Smooth muscle cell (in vitro differentiated cells): ENCODE data around the gene STIM1. TPM values are rescaled to one million over a fixed set of nuclear protein-coding genes. Genes with fewer than 3 reads are reported as not detected.
"Not testable (repeated sequence)": the region's sequence is repeated elsewhere in the genome, so short reads cannot be mapped to it uniquely, and the experiment has no call there.

Experiments used
- DNase-seq: peaks from one replicate; lab custom pipeline; 2025; ENCODE audit not compliant: unreplicated experiment; lab: John Stamatoyannopoulos, UW
- H2AFZ ChIP-seq: fragments of 200-600 bp; sonication (generic); 2 replicates; pipeline ENCODE4 v1.6.0; 2016; ENCODE audit warnings: antibody characterized with exemption, low read depth, mild to moderate bottlenecking
- H3F3A ChIP-seq: fragments of 200-600 bp; sonication (generic); 2 replicates; pipeline ENCODE4 v1.6.0; 2017; ENCODE audit warnings: antibody characterized with exemption, low read depth
- H3K27ac ChIP-seq: fragments of 200-600 bp; sonication (generic); 2 replicates; pipeline ENCODE4 v1.5.1; 2016; ENCODE audit warnings: low read depth, mild to moderate bottlenecking
- H3K27me3 ChIP-seq: fragments of 200-600 bp; sonication (generic); 2 replicates; pipeline ENCODE4 v1.6.1; 2016; ENCODE audit warnings: low read depth, mild to moderate bottlenecking
- H3K36me3 ChIP-seq: fragments of 200-600 bp; sonication (generic); 2 replicates; pipeline ENCODE4 v1.5.1; 2016; ENCODE audit warnings: low read depth
- H3K4me1 ChIP-seq: fragments of 200-600 bp; sonication (generic); 2 replicates; pipeline ENCODE4 v1.5.1; 2016; ENCODE audit warnings: low read depth
- H3K4me2 ChIP-seq: fragments of 200-600 bp; sonication (generic); 2 replicates; pipeline ENCODE4 v1.6.0; 2016; ENCODE audit warnings: mild to moderate bottlenecking
- H3K4me3 ChIP-seq: fragments of 200-600 bp; sonication (generic); 2 replicates; pipeline ENCODE4 v1.5.1; 2016; ENCODE audit warnings: mild to moderate bottlenecking
- H3K79me2 ChIP-seq: fragments of 200-600 bp; sonication (generic); 2 replicates; pipeline ENCODE4 v1.6.0; 2016; ENCODE audit warnings: low read depth, mild to moderate bottlenecking
- H3K9ac ChIP-seq: fragments of 200-600 bp; sonication (generic); 2 replicates; pipeline ENCODE4 v1.6.0; 2016; ENCODE audit warnings: low read depth
- H3K9me3 ChIP-seq: fragments of 200-600 bp; sonication (generic); replicated peaks from 2 replicates; pipeline ENCODE4 v1.5.1; 2016; ENCODE audit warnings: low read depth
- H4K20me1 ChIP-seq: fragments of 200-600 bp; sonication (generic); 2 replicates; pipeline ENCODE4 v1.6.0; 2016; ENCODE audit warnings: low read depth
- CTCF ChIP-seq: fragments of 200-600 bp; sonication (generic); IDR thresholded peaks from 2 replicates; pipeline ENCODE4 v1.5.1; 2017; ENCODE audit warnings: borderline replicate concordance, mild to moderate bottlenecking, antibody characterized with exemption; ENCODE audit not compliant: insufficient read depth, poor library complexity, severe bottlenecking
- WGBS: methylation state at CpG from one replicate; pipeline ENCODE4 v1.1.7; 2016; ENCODE audit warnings: low lambda C conversion rate; 5-methylcytosine and 5-hydroxymethylcytosine counted together
- polyA plus RNA-seq: library from polyadenylated mRNA; unstranded; fragments of >200 nt; fragmentation: Nextera tagmentation; extraction: Ambion mirVana; gene quantifications from 2 replicates; pipeline ENCODE4 v1.2.1, GENCODE V29; 2016
- total RNA-seq: library from RNA; depleted of rRNA; stranded (reverse); fragments of >200 nt; gene quantifications from 2 replicates; pipeline ENCODE4 v1.2.3, GENCODE V29; 2014

Gene STIM1
- total and polyA plus RNA-seq, 2 experiments from 2014 or later = 15.3 to 31.5 TPM

GRCh38 chr11:3995949-3996554 is 140.6 kb downstream of the STIM1 start:
- 38% methylated on average over 4 of the region's 4 CpGs for WGBS
- Histone ChIP-seq H3K4me3 (no peak overlapping the region), H3K79me2 (no peaks in the 10 kb centered on the region), H3K27ac (peak overlapping the region; percentile 62), H3K36me3 (no peaks in the 10 kb centered on the region), H3K4me2 (no peak overlapping the region), H3K27me3 (no peaks in the 10 kb centered on the region), H3K9ac (no peak overlapping the region), H3K9me3 (peaks cover 4% of the 10 kb centered on the region), H2AFZ (no peak overlapping the region), H3K4me1 (no peaks in the 10 kb centered on the region), H3F3A (no peaks in the 10 kb centered on the region), H4K20me1 (no peaks in the 10 kb centered on the region)
- TF ChIP-seq CTCF = no peak
- no peak for DNase-seq

GRCh38 chr11:3996651-3997050 is 141.2 kb downstream of the STIM1 start:
- TF ChIP-seq CTCF = no peak

GRCh38 chr11:4004753-4005152 is 149.3 kb downstream of the STIM1 start:
- H2AFZ ChIP-seq, H3K9ac ChIP-seq, DNase-seq, H3K4me1 ChIP-seq, H3F3A ChIP-seq, H3K4me3 ChIP-seq, H3K27me3 ChIP-seq, H3K36me3 ChIP-seq, H3K79me2 ChIP-seq, H4K20me1 ChIP-seq, H3K9me3 ChIP-seq, H3K27ac ChIP-seq, H3K4me2 ChIP-seq: not testable (repeated sequence)
- 86% methylated on average over 1 of the region's 1 CpG for WGBS

More at GRCh38 chr11:3996651-3997050, 141.2 kb downstream of the STIM1 start:
- Histone ChIP-seq H3F3A (no peaks in the 10 kb centered on the region), H3K36me3 (no peaks in the 10 kb centered on the region), H4K20me1 (no peaks in the 10 kb centered on the region), H3K79me2 (no peaks in the 10 kb centered on the region), H3K27me3 (no peaks in the 10 kb centered on the region), H3K4me3 (no peak overlapping the region), H3K4me1 (no peaks in the 10 kb centered on the region), H3K4me2 (no peak overlapping the region), H2AFZ (no peak overlapping the region), H3K9me3 (peaks cover 4% of the 10 kb centered on the region), H3K27ac (peak overlapping the region; percentile 62), H3K9ac (no peak overlapping the region)
- no peak for DNase-seq
- WGBS = 95% methylated on average over 1 of the region's 1 CpG

GRCh38 chr11:4006946-4007680 is 151.6 kb downstream of the STIM1 start:
- Histone ChIP-seq H3K27ac (no peak overlapping the region), H3K4me1 (no peaks in the 10 kb centered on the region), H3F3A (no peaks in the 10 kb centered on the region), H3K4me2 (no peak overlapping the region), H3K27me3 (no peaks in the 10 kb centered on the region), H3K9me3 (no peaks in the 10 kb centered on the region), H4K20me1 (no peaks in the 10 kb centered on the region), H3K4me3 (no peak overlapping the region), H3K36me3 (no peaks in the 10 kb centered on the region), H3K9ac (no peak overlapping the region), H3K79me2 (no peaks in the 10 kb centered on the region), H2AFZ (no peak overlapping the region)
- 94% methylated on average over 3 of the region's 3 CpGs for WGBS
- DNase-seq = no peak
- no peak for TF ChIP-seq CTCF
